Kidney (tissue), 14 donors: Measurements from ENCODE around the gene GGT5. TPM values are rescaled to one million over a fixed set of nuclear protein-coding genes. Genes with fewer than 3 reads are reported as not detected.

Experiments used
- DNase-seq, 5 donors: peaks; one replicate each; pipeline ENCODE4 v3.0.0-alpha.2; 2013 to 2020
- FAIRE-seq: peaks from 2 replicates; lab custom pipeline; 2012; peaks lifted over from hg19 to GRCh38; lab: Jason Lieb, UNC
- H3K27ac ChIP-seq, 2 donors: one replicate each; pipeline ENCODE4 v1.7.0; 2013; ENCODE audit warnings: low read depth in 2 of 2, low read length in 2 of 2, inconsistent platforms in 1 of 2
- H3K27me3 ChIP-seq: one replicate; pipeline ENCODE4 v1.7.1; 2013; ENCODE audit warnings: low read length, inconsistent platforms; ENCODE audit not compliant: control insufficient read depth, insufficient read depth
- H3K36me3 ChIP-seq, 3 donors: one replicate each; pipeline versions ENCODE4 v1.7.0 to v1.7.1; 2013; ENCODE audit warnings: low read length in 3 of 3, control low read depth in 1 of 3, inconsistent platforms in 1 of 3; ENCODE audit not compliant: insufficient read depth in 3 of 3, control insufficient read depth in 2 of 3
- H3K4me1 ChIP-seq, 3 donors: one replicate each; pipeline versions ENCODE4 v1.7.0 to v1.7.1; 2013; ENCODE audit warnings: low read length in 3 of 3, inconsistent platforms in 1 of 3, low read depth in 1 of 3; ENCODE audit not compliant: control insufficient read depth in 2 of 3, insufficient read depth in 2 of 3
- H3K4me3 ChIP-seq, 3 donors: one replicate each; pipeline versions ENCODE4 v1.7.0 to v1.8.1; 2013; ENCODE audit warnings: low read length in 3 of 3, control low read depth in 1 of 3, inconsistent platforms in 1 of 3
- H3K9ac ChIP-seq, 3 donors: one replicate each; pipeline versions ENCODE4 v1.7.0 to v1.7.1; 2013; ENCODE audit warnings: low read length in 3 of 3, control low read depth in 1 of 3, inconsistent platforms in 1 of 3
- H3K9me3 ChIP-seq, 3 donors: one replicate each; pipeline versions ENCODE4 v1.7.0 to v1.7.1; 2013; ENCODE audit warnings: low read length in 3 of 3, control low read depth in 1 of 3, inconsistent platforms in 1 of 3; ENCODE audit not compliant: control insufficient read depth in 2 of 3, insufficient read depth in 1 of 3
- intact Hi-C: fragments of 100-400 bp; cut with DNase I; formaldehyde crosslinking; loops from one replicate; pipeline ENCODE4 v1.11.1; 2022
- polyA plus RNA-seq: library from polyadenylated mRNA; stranded (reverse); fragments of 350-450 nt; fragmentation: Illumina TruSeq; extraction: RNeasy Lipid Tissue Mini Kit (QIAGEN cat#74804); gene quantifications from one replicate; pipeline ENCODE4 v1.2.3, GENCODE V29; 2014; ENCODE audit warnings: low read depth, low replicate concordance; ENCODE audit not compliant: insufficient read depth
- total RNA-seq: library from RNA; stranded (reverse); fragmentation: NEBNext Ultra II Directional; extraction: Animal tissue kit (Norgen Biotek cat#: 25700); gene quantifications from one replicate; pipeline ENCODE4 v1.2.1, GENCODE V29; 2021
- TF ChIP-seq, protein P1 (sequence below): IDR thresholded peaks from 3 replicates; pipeline ENCODE4 v1.5.1; 2012; ENCODE audit warnings: mild to moderate bottlenecking, moderate library complexity, borderline replicate concordance; ENCODE audit not compliant: insufficient read depth; ENCODE audit errors: extremely low read depth
- donor health status: control.
- donor health status: control.
- donor health status: control.
- donor health status: control.
- donor health status: control.
- donor health status: DM: yes; HTN: yes; CAD: no.
- donor health status: Normal renal cell carcinoma (clear cell type).

Gene GGT5
- total and polyA plus RNA-seq, 2 donors from 2014 or later: 63.2 to 103 TPM

DNA sequence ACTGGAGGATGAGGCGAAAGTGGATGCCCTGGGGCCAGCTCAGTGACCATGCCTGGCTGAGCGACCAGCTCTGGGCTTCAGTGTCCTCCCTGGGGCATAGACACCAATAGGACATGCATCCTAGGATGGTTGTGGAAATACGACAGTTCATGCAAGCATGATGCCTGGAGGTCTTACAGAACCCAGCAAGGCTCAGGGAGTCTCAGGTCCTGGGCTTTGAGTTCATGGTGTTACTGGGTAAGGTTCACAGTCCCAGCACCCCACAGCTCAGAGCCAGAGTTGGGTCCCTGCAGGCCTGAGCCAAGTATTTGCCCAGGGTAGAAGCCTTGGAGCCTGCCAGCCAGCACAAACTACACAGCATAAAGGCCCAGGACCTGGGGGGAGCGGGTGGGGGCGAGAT is 67.8 kb downstream of the GGT5 start:
- TF ChIP-seq, protein P1, sequence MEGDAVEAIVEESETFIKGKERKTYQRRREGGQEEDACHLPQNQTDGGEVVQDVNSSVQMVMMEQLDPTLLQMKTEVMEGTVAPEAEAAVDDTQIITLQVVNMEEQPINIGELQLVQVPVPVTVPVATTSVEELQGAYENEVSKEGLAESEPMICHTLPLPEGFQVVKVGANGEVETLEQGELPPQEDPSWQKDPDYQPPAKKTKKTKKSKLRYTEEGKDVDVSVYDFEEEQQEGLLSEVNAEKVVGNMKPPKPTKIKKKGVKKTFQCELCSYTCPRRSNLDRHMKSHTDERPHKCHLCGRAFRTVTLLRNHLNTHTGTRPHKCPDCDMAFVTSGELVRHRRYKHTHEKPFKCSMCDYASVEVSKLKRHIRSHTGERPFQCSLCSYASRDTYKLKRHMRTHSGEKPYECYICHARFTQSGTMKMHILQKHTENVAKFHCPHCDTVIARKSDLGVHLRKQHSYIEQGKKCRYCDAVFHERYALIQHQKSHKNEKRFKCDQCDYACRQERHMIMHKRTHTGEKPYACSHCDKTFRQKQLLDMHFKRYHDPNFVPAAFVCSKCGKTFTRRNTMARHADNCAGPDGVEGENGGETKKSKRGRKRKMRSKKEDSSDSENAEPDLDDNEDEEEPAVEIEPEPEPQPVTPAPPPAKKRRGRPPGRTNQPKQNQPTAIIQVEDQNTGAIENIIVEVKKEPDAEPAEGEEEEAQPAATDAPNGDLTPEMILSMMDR: no peak
- H3K4me1 ChIP-seq: peaks cover 0 to 6% (median 0%) of the 10 kb centered on the region in 3 donors
- H3K27me3 ChIP-seq: no peaks in the 10 kb centered on the region
- H3K36me3 ChIP-seq: peaks cover 0 to 11% (median 4%) of the 10 kb centered on the region in 3 donors
- intact Hi-C loops: no loop called here
- no peak overlapping the region for H3K4me3 ChIP-seq
- H3K9me3 ChIP-seq: no peaks in the 10 kb centered on the region
- FAIRE-seq (no peak), DNase-seq (no peak)
- H3K27ac ChIP-seq: no peak overlapping the region
- H3K9ac ChIP-seq: no peak overlapping the region

DNA sequence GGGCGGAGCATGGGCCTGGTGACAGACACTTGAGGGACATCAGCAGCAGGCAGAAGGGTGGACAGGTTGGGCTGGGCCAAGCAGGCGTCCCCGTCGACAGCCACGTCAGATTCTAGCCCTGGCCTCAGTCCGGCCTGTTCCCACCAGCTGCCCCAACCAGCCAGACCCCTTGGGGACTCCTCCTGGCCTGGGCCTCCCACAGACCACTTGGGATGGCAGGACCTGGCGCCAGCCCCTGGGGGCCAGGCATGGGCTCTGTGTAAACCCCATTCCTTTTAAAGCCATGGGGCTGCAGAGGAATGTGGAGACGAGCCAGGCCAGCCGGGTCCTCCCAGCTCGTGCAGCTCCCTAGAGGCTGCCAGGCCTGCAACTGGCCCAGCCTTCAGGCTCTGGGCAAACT is 68.3 kb downstream of the GGT5 start:
- no peak overlapping the region for H3K9ac ChIP-seq
- H3K4me1 ChIP-seq: peaks cover 0 to 3% (median 0%) of the 10 kb centered on the region in 3 donors
- no peaks in the 10 kb centered on the region for H3K27me3 ChIP-seq
- TF ChIP-seq, protein P1: no peak
- H3K27ac ChIP-seq: no peak overlapping the region
- FAIRE-seq (no peak), DNase-seq (no peak)
- peaks cover 0 to 14% (median 5%) of the 10 kb centered on the region in 3 donors for H3K36me3 ChIP-seq
- intact Hi-C loops: no loop called here
- no peaks in the 10 kb centered on the region for H3K9me3 ChIP-seq
- no peak overlapping the region for H3K4me3 ChIP-seq

DNA sequence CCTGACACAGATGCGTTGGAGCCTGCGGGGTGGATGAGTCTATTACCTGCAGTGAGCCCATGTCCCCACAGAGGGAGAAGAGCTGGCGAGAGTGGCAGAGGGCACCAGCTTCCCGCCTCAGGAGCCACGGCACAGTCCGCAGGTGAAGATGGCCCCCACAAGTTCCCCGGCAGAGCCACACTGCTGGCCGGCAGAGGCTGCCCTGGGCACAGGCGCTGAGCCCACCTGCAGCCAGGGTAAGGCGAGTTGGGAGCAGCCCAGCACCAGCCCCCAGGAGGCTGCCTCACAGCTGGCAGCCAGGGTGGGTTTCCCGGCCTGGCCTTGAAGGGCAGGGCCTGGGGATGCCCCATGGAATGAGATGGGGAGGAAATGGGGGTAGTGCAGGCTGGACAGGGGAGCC is 68.8 kb downstream of the GGT5 start:
- peak in 1 of 5 donors; percentile 74 for DNase-seq
- no peak overlapping the region for H3K27ac ChIP-seq

More for the DNA sequence above, 68.8 kb downstream of the GGT5 start:
- Histone ChIP-seq H3K9me3 (no peaks in the 10 kb centered on the region), H3K4me1 (no peaks in the 10 kb centered on the region), H3K9ac (no peak overlapping the region), H3K27me3 (no peaks in the 10 kb centered on the region), H3K4me3 (no peak overlapping the region), H3K36me3 (peaks cover 0 to 14% (median 8%) of the 10 kb centered on the region in 3 donors)
- intact Hi-C loops: no loop called here
- no peak for FAIRE-seq
- TF ChIP-seq, protein P1: no peak
